ENCODE results near the gene SCN4A.

The SCN4A gene

DNA sequence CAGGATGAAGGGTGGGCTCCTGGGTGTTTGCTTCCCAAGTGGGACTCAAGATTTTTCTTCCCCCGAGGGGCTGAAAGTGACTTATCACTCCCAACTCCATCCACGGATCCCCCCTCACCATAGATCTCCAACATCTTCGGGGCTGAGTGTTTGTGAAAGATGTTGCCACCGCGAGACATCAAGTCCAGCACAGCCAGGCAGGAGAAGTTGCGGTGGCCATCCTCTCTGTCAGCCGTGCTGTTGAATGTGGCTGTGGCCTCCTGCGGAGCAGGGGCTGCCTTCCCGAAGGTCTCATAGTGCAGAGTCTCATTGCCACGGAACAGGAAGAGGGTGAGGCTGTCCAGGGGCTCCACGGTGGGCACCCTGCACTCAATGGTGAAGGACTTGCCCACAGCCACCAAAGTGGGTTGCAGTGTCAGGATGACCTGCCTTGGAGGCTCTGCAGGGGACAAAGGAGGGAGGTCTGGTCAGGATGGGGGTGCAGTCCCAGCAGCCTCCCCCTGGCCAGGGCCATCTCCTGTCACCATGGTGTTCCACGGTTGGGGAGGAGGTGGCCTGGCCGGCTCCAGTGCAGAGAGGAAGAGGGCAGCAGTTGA is 30.9 kb upstream of the SCN4A start:
- DNase-seq: no peak
- Histone ChIP-seq H3K79me2 (ENCODE audit: insufficient read depth, low read length) (0 out of 2 replicates have a peak, but pooled peaks cover 3% of the 10 kb centered on the region), H3K36me3 (ENCODE audit: insufficient read depth, low read length) (peaks cover 40% of the 10 kb centered on the region), H3K4me1 (ENCODE audit: insufficient read depth, low read length) (peaks cover 10% of the 10 kb centered on the region), H3K27ac (ENCODE audit: low read length) (no peak overlapping the region), H3K9ac (ENCODE audit: low read depth, low read length) (no peak overlapping the region), H3K4me3 (ENCODE audit: low read depth in 1 of 2, low read length in 2 of 2) (no peak overlapping the region), H3K27me3 (ENCODE audit: insufficient read depth, low read length, poor library complexity) (no peaks in the 10 kb centered on the region), H3K4me2 (ENCODE audit: insufficient read depth, low read length) (no peak overlapping the region), H4K20me1 (ENCODE audit: insufficient read depth, low read length) (peaks cover 8% of the 10 kb centered on the region; the same call in 1 of the 2 replicates), H2AFZ (ENCODE audit: low read depth, low read length) (no peak overlapping the region), H3K9me3 (ENCODE audit: insufficient read depth, low read length, severe bottlenecking) (no peaks in the 10 kb centered on the region)
- no peak for ATAC-seq (ENCODE audit: insufficient read depth, low read depth)
- no peak for TF ChIP-seq EZH2 (IDR thresholded peaks at IDR 0.05; ENCODE audit: borderline replicate concordance, low read depth, low read length, severe bottlenecking)
- no peak for TF ChIP-seq CTCF (IDR thresholded peaks at IDR 0.05; ENCODE audit: borderline replicate concordance, extremely low read depth, low read length, poor library complexity, severe bottlenecking)

DNA sequence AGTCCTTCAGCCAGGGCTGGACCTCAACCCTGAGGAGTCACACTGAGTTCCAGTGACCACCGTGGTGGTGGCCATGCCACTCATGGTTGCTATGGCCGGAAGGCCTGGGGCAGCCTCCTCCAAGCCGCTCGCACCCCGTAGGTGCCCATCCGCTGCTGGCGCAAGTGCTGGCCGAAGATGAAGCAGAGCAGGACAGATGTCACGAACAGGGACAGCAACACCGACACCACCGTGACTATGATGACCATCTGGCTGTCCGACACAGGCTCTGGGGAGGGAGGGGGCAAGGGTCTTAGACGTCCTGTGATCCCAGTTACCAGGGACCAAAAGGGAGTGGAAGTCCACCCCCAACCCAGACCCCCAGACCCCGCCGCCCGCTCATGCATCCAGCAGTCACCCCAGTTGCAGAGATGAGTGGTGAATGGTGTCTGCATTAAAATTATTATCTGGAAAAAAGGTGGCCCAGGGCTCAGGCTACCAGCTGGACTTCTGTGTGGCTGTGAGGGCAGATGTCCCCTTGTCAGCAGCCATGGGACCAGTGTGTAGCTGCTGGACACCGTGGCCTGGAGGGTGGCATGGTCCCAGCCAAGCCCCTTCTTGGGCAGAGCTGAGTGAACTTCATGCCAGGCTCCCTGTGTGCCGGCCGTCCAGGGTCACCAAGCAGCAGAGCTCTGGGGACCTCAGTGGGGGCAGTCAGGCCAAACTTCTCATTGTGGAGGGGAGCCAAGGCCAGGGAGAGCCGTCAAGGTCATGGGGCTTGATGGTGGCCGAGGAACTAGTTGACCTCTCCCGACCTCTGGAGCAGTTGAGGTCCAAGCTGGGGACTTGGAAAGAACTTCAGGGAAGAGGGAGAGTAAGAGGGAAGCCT is 30.2 kb upstream of the SCN4A start:
- Histone ChIP-seq H3K4me3 (ENCODE audit: low read depth in 1 of 2, low read length in 2 of 2) (no peak overlapping the region), H3K4me1 (ENCODE audit: insufficient read depth, low read length) (peaks cover 17% of the 10 kb centered on the region), H3K4me2 (ENCODE audit: insufficient read depth, low read length) (no peak overlapping the region), H3K36me3 (ENCODE audit: insufficient read depth, low read length) (peaks cover 40% of the 10 kb centered on the region), H2AFZ (ENCODE audit: low read depth, low read length) (no peak overlapping the region), H3K27ac (ENCODE audit: low read length) (no peak overlapping the region), H3K9ac (ENCODE audit: low read depth, low read length) (no peak overlapping the region), H3K9me3 (ENCODE audit: insufficient read depth, low read length, severe bottlenecking) (no peaks in the 10 kb centered on the region), H4K20me1 (ENCODE audit: insufficient read depth, low read length) (peaks cover 7% of the 10 kb centered on the region; the same call in 1 of the 2 replicates), H3K27me3 (ENCODE audit: insufficient read depth, low read length, poor library complexity) (no peaks in the 10 kb centered on the region), H3K79me2 (ENCODE audit: insufficient read depth, low read length) (0 out of 2 replicates have a peak, but pooled peaks cover under 1% of the 10 kb centered on the region)
- TF ChIP-seq CTCF (IDR thresholded peaks at IDR 0.05; ENCODE audit: borderline replicate concordance, extremely low read depth, low read length, poor library complexity, severe bottlenecking) (no peak), EZH2 (IDR thresholded peaks at IDR 0.05; ENCODE audit: borderline replicate concordance, low read depth, low read length, severe bottlenecking) (no peak)
- ATAC-seq (ENCODE audit: insufficient read depth, low read depth) (no peak), DNase-seq (no peak)

GRCh38 chr17:64001763-64002529 is 29.2 kb upstream of the SCN4A start:
- no peak overlapping the region for H2AFZ ChIP-seq (ENCODE audit: low read depth, low read length)
- no peak overlapping the region for H3K9ac ChIP-seq (ENCODE audit: low read depth, low read length)
- H4K20me1 ChIP-seq (ENCODE audit: insufficient read depth, low read length): peaks cover 7% of the 10 kb centered on the region; the same call in 1 of the 2 replicates
- DNase-seq (no peak), ATAC-seq (ENCODE audit: insufficient read depth, low read depth) (no peak)
- H3K4me2 ChIP-seq (ENCODE audit: insufficient read depth, low read length): no peak overlapping the region
- H3K4me1 ChIP-seq (ENCODE audit: insufficient read depth, low read length): peaks cover 22% of the 10 kb centered on the region
- H3K36me3 ChIP-seq (ENCODE audit: insufficient read depth, low read length): peaks cover 40% of the 10 kb centered on the region
- no peak overlapping the region for H3K4me3 ChIP-seq (ENCODE audit: low read depth in 1 of 2, low read length in 2 of 2)
- no peak overlapping the region for H3K27ac ChIP-seq (ENCODE audit: low read length)
- H3K27me3 ChIP-seq (ENCODE audit: insufficient read depth, low read length, poor library complexity): no peaks in the 10 kb centered on the region
- TF ChIP-seq EZH2 (IDR thresholded peaks at IDR 0.05; ENCODE audit: borderline replicate concordance, low read depth, low read length, severe bottlenecking) (no peak), CTCF (IDR thresholded peaks at IDR 0.05; ENCODE audit: borderline replicate concordance, extremely low read depth, low read length, poor library complexity, severe bottlenecking) (no peak)
- H3K79me2 ChIP-seq (ENCODE audit: insufficient read depth, low read length): no peaks in the 10 kb centered on the region
- no peaks in the 10 kb centered on the region for H3K9me3 ChIP-seq (ENCODE audit: insufficient read depth, low read length, severe bottlenecking)

Measured in DND-41 (cell line).